ENCODE data around the gene GADD45A.

The GADD45A gene

DNA sequence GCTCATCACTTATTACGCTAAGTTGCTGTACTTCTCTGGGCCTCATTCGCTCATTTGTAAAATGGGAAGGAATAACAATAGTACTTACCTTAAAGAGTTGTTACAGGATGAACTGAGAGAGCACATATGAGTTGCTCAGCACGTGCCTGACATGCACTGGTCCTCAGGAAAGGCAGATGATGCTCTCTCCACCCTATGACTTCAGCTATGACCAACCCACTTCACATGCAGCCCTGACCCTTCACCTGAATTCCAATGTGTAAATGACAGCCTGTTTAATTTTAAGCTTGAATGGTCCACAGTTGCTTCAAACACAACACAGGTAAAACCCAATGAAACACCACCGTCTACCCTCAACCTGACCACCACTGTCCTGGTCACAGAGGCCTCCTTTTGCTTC is 32.9 kb downstream of the GADD45A start (continued):
- TF ChIP-seq, protein P1, sequence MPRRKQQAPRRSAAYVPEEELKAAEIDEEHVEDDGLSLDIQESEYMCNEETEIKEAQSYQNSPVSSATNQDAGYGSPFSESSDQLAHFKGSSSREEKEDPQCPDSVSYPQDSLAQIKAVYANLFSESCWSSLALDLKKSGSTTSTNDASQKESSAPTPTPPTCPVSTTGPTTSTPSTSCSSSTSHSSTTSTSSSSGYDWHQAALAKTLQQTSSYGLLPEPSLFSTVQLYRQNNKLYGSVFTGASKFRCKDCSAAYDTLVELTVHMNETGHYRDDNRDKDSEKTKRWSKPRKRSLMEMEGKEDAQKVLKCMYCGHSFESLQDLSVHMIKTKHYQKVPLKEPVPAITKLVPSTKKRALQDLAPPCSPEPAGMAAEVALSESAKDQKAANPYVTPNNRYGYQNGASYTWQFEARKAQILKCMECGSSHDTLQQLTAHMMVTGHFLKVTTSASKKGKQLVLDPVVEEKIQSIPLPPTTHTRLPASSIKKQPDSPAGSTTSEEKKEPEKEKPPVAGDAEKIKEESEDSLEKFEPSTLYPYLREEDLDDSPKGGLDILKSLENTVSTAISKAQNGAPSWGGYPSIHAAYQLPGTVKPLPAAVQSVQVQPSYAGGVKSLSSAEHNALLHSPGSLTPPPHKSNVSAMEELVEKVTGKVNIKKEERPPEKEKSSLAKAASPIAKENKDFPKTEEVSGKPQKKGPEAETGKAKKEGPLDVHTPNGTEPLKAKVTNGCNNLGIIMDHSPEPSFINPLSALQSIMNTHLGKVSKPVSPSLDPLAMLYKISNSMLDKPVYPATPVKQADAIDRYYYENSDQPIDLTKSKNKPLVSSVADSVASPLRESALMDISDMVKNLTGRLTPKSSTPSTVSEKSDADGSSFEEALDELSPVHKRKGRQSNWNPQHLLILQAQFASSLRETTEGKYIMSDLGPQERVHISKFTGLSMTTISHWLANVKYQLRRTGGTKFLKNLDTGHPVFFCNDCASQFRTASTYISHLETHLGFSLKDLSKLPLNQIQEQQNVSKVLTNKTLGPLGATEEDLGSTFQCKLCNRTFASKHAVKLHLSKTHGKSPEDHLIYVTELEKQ (tag by site-specific recombination; IDR thresholded peaks at IDR 0.05; ENCODE audit: borderline replicate concordance) = no peak
- peak; percentile 73 for TF ChIP-seq ZNF10 (tag by site-specific recombination; IDR thresholded peaks at IDR 0.05)

DNA sequence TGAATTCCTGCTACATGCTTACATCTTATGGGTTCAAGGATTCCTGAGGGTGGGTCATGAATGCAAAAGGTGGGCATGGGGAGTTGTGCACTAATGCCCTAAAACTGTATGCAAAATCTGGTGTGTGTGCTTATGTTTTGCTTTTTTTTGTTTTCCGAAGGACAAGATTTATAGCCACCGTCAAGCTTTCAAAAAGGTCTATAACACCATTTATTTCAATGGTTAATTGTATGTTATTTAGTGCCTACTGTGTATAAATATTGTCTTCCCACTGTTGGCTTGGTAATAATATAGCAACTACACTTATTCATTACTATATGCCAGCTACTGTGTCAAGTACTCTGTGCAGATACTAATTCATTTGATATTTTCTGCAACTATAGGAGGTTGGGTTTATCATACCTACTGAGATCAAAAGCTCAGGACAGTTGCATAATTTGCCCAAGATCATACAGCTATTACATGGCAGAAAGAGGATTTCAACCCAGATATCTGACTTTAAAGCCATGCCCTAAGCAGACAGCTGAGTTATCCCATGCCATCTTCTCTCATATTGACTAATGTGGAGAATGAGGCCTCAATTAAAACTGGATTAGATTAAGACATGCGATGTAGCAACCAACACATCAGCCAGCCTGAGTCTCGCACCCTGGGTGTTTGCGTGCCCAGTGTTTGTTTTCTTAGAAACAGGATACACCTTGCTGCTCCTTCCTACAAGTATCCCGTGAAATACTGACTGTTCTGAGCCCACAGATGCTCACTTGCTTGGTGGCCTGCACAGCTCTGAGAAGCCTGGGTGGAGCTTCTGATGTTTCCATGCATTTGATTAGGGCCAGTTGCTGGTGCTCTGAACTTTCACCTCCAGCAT is 34.6 kb downstream of the GADD45A start:
- H3K36me3 ChIP-seq (ENCODE audit: control insufficient read depth in 2 of 2, insufficient read depth in 1 of 2, low read length in 2 of 2) = no peaks in the 10 kb centered on the region
- no peak overlapping the region; the same call in 1 of the 2 replicates for H3K27ac ChIP-seq (ENCODE audit: extremely low read depth, low read depth, low read length)
- H3K9me3 ChIP-seq (ENCODE audit: control insufficient read depth, insufficient read depth, low read depth, low read length) = no peaks in the 10 kb centered on the region
- POLR2A ChIA-PET = interaction anchor here (0.6 to 1.7 kb wide), 3 partner anchors 19 to 35 kb away, joined by 3 to 5 read pairs (median 3); partner anchors contain the start of gene GADD45A
- CTCF ChIA-PET = interaction anchor here (1.0 to 1.7 kb wide), 3 partner anchors 41 to 184 kb away, joined by 4 to 6 read pairs (median 4); no protein-coding TSS in a partner anchor
- H3K4me3 ChIP-seq (ENCODE audit: low read depth, low read length) = no peak overlapping the region
- H3K4me1 ChIP-seq (ENCODE audit: control insufficient read depth, insufficient read depth, low read length) = peaks cover 16% of the 10 kb centered on the region
- TF ChIP-seq, protein P2, sequence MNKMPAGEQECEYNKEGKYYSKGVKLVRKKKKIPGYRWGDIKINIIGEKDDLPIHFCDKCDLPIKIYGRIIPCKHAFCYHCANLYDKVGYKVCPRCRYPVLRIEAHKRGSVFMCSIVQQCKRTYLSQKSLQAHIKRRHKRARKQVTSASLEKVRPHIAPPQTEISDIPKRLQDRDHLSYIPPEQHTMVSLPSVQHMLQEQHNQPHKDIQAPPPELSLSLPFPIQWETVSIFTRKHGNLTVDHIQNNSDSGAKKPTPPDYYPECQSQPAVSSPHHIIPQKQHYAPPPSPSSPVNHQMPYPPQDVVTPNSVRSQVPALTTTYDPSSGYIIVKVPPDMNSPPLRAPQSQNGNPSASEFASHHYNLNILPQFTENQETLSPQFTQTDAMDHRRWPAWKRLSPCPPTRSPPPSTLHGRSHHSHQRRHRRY (tag by site-specific recombination; IDR thresholded peaks at IDR 0.05) = no peak
- TF ChIP-seq ZNF670 (tag by site-specific recombination; IDR thresholded peaks at IDR 0.05; ENCODE audit: low read depth) (no peak), KLF9 (tag by site-specific recombination; IDR thresholded peaks at IDR 0.05; ENCODE audit: low read depth) (no peak), ZNF121 (tag by site-specific recombination; IDR thresholded peaks at IDR 0.05) (no peak), ZNF48 (tag by site-specific recombination; IDR thresholded peaks at IDR 0.05) (no peak), ZNF76 (tag by site-specific recombination; IDR thresholded peaks at IDR 0.05; ENCODE audit: borderline replicate concordance, low read depth) (no peak), ZNF335 (tag by site-specific recombination; conservative IDR thresholded peaks at IDR 0.05) (0 out of 2 replicates have a peak, but pooled peaks have one; percentile 14), ZNF146 (tag by site-specific recombination; IDR thresholded peaks at IDR 0.05) (no peak), RBAK (tag by site-specific recombination; IDR thresholded peaks at IDR 0.05) (no peak), KLF1 (tag by site-specific recombination; IDR thresholded peaks at IDR 0.05) (0 out of 2 replicates have a peak, but pooled peaks have one; percentile 44), TCF7L2 (IDR thresholded peaks at IDR 0.05; ENCODE audit: borderline replicate concordance, low read depth, low read length) (peak; percentile 52; the same call in 1 of the 2 replicates), ZBTB20 (tag by site-specific recombination; IDR thresholded peaks at IDR 0.05) (peak; percentile 60; the same call in 1 of the 2 replicates), FEZF1 (tag by site-specific recombination; IDR thresholded peaks at IDR 0.05) (peak; percentile 100), ZNF792 (tag by site-specific recombination; IDR thresholded peaks at IDR 0.05) (no peak), ZNF707 (tag by site-specific recombination; IDR thresholded peaks at IDR 0.05) (no peak), ZNF155 (tag by site-specific recombination; IDR thresholded peaks at IDR 0.05) (no peak), ZNF623 (tag by site-specific recombination; IDR thresholded peaks at IDR 0.05) (no peak), ZNF175 (tag by site-specific recombination; IDR thresholded peaks at IDR 0.05) (no peak), ZNF529 (tag by site-specific recombination; IDR thresholded peaks at IDR 0.05; ENCODE audit: insufficient replicate concordance) (no peak), MEIS1 (CRISPR knock-in tag; IDR thresholded peaks at IDR 0.05; ENCODE audit: borderline replicate concordance) (no peak)
- TF ChIP-seq, protein P1 (tag by site-specific recombination; IDR thresholded peaks at IDR 0.05; ENCODE audit: borderline replicate concordance) = peak; percentile 58; the same call in 1 of the 2 replicates
- TF ChIP-seq, protein P3, sequence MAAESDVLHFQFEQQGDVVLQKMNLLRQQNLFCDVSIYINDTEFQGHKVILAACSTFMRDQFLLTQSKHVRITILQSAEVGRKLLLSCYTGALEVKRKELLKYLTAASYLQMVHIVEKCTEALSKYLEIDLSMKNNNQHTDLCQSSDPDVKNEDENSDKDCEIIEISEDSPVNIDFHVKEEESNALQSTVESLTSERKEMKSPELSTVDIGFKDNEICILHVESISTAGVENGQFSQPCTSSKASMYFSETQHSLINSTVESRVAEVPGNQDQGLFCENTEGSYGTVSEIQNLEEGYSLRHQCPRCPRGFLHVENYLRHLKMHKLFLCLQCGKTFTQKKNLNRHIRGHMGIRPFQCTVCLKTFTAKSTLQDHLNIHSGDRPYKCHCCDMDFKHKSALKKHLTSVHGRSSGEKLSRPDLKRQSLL (tag by site-specific recombination; IDR thresholded peaks at IDR 0.05) = no peak; the same call in 1 of the 2 replicates
- TF ChIP-seq, protein P4, sequence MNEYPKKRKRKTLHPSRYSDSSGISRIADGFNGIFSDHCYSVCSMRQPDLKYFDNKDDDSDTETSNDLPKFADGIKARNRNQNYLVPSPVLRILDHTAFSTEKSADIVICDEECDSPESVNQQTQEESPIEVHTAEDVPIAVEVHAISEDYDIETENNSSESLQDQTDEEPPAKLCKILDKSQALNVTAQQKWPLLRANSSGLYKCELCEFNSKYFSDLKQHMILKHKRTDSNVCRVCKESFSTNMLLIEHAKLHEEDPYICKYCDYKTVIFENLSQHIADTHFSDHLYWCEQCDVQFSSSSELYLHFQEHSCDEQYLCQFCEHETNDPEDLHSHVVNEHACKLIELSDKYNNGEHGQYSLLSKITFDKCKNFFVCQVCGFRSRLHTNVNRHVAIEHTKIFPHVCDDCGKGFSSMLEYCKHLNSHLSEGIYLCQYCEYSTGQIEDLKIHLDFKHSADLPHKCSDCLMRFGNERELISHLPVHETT (tag by site-specific recombination; IDR thresholded peaks at IDR 0.05) = peak; percentile 61; the same call in 1 of the 2 replicates
